Astrocyte (in vitro differentiated cells and primary cell): ENCODE measurements around the gene CTSW. TPM values are rescaled to one million over a fixed set of nuclear protein-coding genes. Genes with fewer than 3 reads are reported as not detected.

Experiments
- DNase-seq: peaks from one replicate; pipeline ENCODE4 v3.0.0-alpha.2; 2010; ENCODE audit warnings: low read depth
- FAIRE-seq: peaks from 2 replicates; lab custom pipeline; 2011; peaks lifted over from hg19 to GRCh38; lab: Jason Lieb, UNC
- H2AFZ ChIP-seq: 2 replicates; pipeline ENCODE4 v1.6.0; 2012; ENCODE audit warnings: low read depth, low read length, inconsistent platforms
- H3K27ac ChIP-seq: 2 replicates; pipeline ENCODE4 v1.5.1; 2011; ENCODE audit warnings: low read depth, low read length, inconsistent platforms
- H3K27me3 ChIP-seq: 2 replicates; pipeline ENCODE4 v1.6.0; 2011; ENCODE audit warnings: low read length, inconsistent platforms; ENCODE audit not compliant: insufficient read depth
- H3K36me3 ChIP-seq: 2 replicates; pipeline ENCODE4 v1.5.1; 2011; ENCODE audit warnings: low read length, inconsistent platforms; ENCODE audit not compliant: insufficient read depth
- H3K4me1 ChIP-seq: 2 replicates; pipeline ENCODE4 v1.5.1; 2011; ENCODE audit warnings: low read length, inconsistent platforms; ENCODE audit not compliant: insufficient read depth
- H3K4me2 ChIP-seq: 2 replicates; pipeline ENCODE4 v1.6.0; 2012; ENCODE audit warnings: low read length, inconsistent platforms
- H3K4me3 ChIP-seq: 2 replicates; pipeline ENCODE4 v1.5.1; 2011; ENCODE audit warnings: low read depth, mild to moderate bottlenecking, low read length, inconsistent platforms; ENCODE audit not compliant: insufficient read depth
- H3K79me2 ChIP-seq: 2 replicates; pipeline ENCODE4 v1.6.0; 2012; ENCODE audit warnings: mild to moderate bottlenecking, low read length, inconsistent platforms; ENCODE audit not compliant: insufficient read depth
- H3K9ac ChIP-seq: 2 replicates; pipeline ENCODE4 v1.6.0; 2012; ENCODE audit warnings: mild to moderate bottlenecking, low read length, inconsistent platforms
- H3K9me3 ChIP-seq: 2 replicates; pipeline ENCODE4 v1.5.1; 2012; ENCODE audit warnings: low read depth, mild to moderate bottlenecking, low read length, inconsistent platforms; ENCODE audit not compliant: insufficient read depth
- H4K20me1 ChIP-seq: 2 replicates; pipeline ENCODE4 v1.6.0; 2012; ENCODE audit warnings: low read length, inconsistent platforms; ENCODE audit not compliant: insufficient read depth
- H3K27ac Mint-ChIP-seq: one replicate; pipeline ENCODE4 v1.8.0; 2021; ENCODE audit warnings: mild to moderate bottlenecking, mixed read lengths; ENCODE audit not compliant: unreplicated experiment
- H3K27me3 Mint-ChIP-seq: one replicate; pipeline ENCODE4 v1.8.0; 2021; ENCODE audit warnings: low read depth, mixed read lengths; ENCODE audit not compliant: unreplicated experiment
- H3K36me3 Mint-ChIP-seq: one replicate; pipeline ENCODE4 v1.8.0; 2021; ENCODE audit warnings: low read depth, mixed read lengths; ENCODE audit not compliant: unreplicated experiment
- H3K4me1 Mint-ChIP-seq: one replicate; pipeline ENCODE4 v1.8.0; 2021; ENCODE audit warnings: low read depth, mixed read lengths; ENCODE audit not compliant: unreplicated experiment
- H3K4me3 Mint-ChIP-seq: one replicate; pipeline ENCODE4 v1.8.0; 2021; ENCODE audit warnings: mild to moderate bottlenecking, moderate library complexity, mixed read lengths; ENCODE audit not compliant: unreplicated experiment
- H3K9me3 Mint-ChIP-seq: one replicate; pipeline ENCODE4 v1.8.0; 2021; ENCODE audit warnings: mild to moderate bottlenecking, mixed read lengths; ENCODE audit not compliant: unreplicated experiment
- CTCF ChIP-seq: IDR thresholded peaks from 2 replicates; pipeline ENCODE4 v1.5.1; 2011; ENCODE audit warnings: low read depth, mild to moderate bottlenecking, inconsistent platforms, low read length, moderate library complexity; ENCODE audit not compliant: insufficient read depth
- EZH2 ChIP-seq: IDR thresholded peaks from 2 replicates; pipeline ENCODE4 v1.6.1; 2012; ENCODE audit warnings: mild to moderate bottlenecking, low read length, inconsistent platforms; ENCODE audit not compliant: insufficient read depth
- total RNA-seq: library from RNA; stranded (reverse); gene quantifications from 2 replicates; pipeline ENCODE4 v1.2.1, GENCODE V29; 2021

CTSW gene
- total RNA-seq, 1 donor from 2014 or later: not detected

DNA sequence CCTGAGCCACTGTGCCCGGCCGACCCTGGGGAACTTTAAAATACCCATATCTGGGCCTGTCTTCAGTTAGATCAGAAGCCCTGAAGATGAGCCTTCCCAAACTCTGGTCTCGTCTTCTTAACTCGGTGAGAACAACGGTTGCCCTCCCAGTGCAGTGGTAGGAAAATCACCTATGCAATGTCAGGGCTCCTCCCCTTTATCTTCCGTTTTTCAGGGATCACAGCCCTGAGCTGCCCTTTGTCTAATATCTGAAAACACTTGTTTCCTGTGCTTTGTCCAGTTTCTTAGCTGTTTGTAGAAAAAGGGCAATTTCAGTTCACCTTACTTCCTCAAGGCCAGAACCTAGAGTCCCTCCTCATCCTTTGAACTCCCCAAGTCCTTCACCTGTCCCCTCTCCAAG lies 49.0 kb downstream of the CTSW start:
- Mint-ChIP-seq H3K27me3 (no peaks in the 10 kb centered on the region), H3K4me1 (peaks cover 3% of the 10 kb centered on the region), H3K27ac (no peak overlapping the region), H3K4me3 (no peak overlapping the region), H3K36me3 (peaks cover 5% of the 10 kb centered on the region), H3K9me3 (peaks cover 3% of the 10 kb centered on the region)
- DNase-seq: no peak
- Histone ChIP-seq H3K4me1 (peaks cover 7% of the 10 kb centered on the region), H3K36me3 (no peaks in the 10 kb centered on the region), H3K4me3 (no peak overlapping the region), H4K20me1 (no peaks in the 10 kb centered on the region), H3K4me2 (no peak overlapping the region), H2AFZ (no peak overlapping the region), H3K79me2 (no peaks in the 10 kb centered on the region), H3K9me3 (no peaks in the 10 kb centered on the region), H3K27ac (no peak overlapping the region), H3K9ac (no peak overlapping the region), H3K27me3 (no peaks in the 10 kb centered on the region)
- no peak for FAIRE-seq
- TF ChIP-seq CTCF: no peak

DNA sequence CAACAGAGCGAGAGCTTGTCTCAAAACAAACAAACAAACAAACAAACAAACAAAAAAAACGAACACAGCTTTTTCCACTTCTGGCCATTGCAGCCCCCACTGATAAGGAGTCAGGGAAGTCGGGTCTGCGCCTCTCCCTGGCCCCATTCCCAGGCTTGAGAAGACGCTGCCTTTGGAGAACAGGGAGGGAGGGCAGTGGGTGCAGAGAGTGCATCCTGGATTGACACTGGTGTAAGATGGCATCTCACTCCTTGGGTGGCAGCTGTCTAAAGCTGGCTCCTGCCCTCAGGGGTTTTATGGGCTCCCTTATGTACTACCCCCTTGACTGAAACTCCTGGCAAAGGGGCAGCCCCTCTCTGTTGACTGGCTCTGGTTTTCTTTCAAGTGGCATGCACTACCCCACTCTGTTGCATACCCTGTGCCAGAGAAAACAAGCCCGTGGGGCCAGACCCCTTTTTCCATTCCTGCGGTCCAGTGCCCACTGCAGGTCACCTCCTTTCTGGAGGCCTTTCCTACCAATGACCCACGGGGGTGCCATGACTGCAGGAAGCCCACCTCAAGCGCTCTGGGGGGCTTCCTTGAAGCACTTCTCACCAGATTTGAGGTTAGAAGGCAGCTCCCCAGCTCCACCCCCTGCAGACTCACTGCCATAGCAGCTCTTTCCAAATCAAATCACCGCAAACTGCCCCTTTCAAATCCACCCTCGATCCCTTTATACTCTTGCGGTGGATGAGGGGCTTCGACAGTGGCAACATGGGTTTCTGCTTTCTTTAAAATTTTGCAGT lies 52.3 kb downstream of the CTSW start:
- H3K4me1 Mint-ChIP-seq: peaks cover 3% of the 10 kb centered on the region
- H3K4me2 ChIP-seq: no peak overlapping the region
- no peaks in the 10 kb centered on the region for H3K27me3 ChIP-seq
- H3K27ac ChIP-seq: no peak overlapping the region
- H3K36me3 ChIP-seq: no peaks in the 10 kb centered on the region
- no peaks in the 10 kb centered on the region for H3K9me3 ChIP-seq
- H3K4me3 ChIP-seq: no peak overlapping the region
- peaks cover 3% of the 10 kb centered on the region for H3K9me3 Mint-ChIP-seq
- FAIRE-seq (no peak), DNase-seq (no peak)
- no peaks in the 10 kb centered on the region for H4K20me1 ChIP-seq
- no peaks in the 10 kb centered on the region for H3K27me3 Mint-ChIP-seq
- H3K79me2 ChIP-seq: no peaks in the 10 kb centered on the region
- no peak overlapping the region for H2AFZ ChIP-seq
- TF ChIP-seq EZH2 (no peak), CTCF (no peak)
- H3K4me3 Mint-ChIP-seq: no peak overlapping the region
- H3K9ac ChIP-seq: no peak overlapping the region
- H3K4me1 ChIP-seq: peaks cover 7% of the 10 kb centered on the region
- H3K27ac Mint-ChIP-seq: no peak overlapping the region
- peaks cover 5% of the 10 kb centered on the region for H3K36me3 Mint-ChIP-seq

GRCh38 chr11:65932558-65932919 lies 52.9 kb downstream of the CTSW start:
- Mint-ChIP-seq H3K4me1 (peaks cover 3% of the 10 kb centered on the region), H3K36me3 (peaks cover 5% of the 10 kb centered on the region), H3K27ac (no peak overlapping the region), H3K9me3 (peaks cover 3% of the 10 kb centered on the region), H3K4me3 (no peak overlapping the region), H3K27me3 (no peaks in the 10 kb centered on the region)
- DNase-seq (no peak), FAIRE-seq (no peak)
- TF ChIP-seq CTCF (no peak), EZH2 (no peak)
- H4K20me1 ChIP-seq: no peaks in the 10 kb centered on the region
- H3K36me3 ChIP-seq: no peaks in the 10 kb centered on the region
- H2AFZ ChIP-seq: no peak overlapping the region
- no peaks in the 10 kb centered on the region for H3K79me2 ChIP-seq
- peaks cover 7% of the 10 kb centered on the region for H3K4me1 ChIP-seq
- H3K27ac ChIP-seq: no peak overlapping the region
- no peak overlapping the region for H3K4me3 ChIP-seq
- no peak overlapping the region for H3K9ac ChIP-seq
- H3K27me3 ChIP-seq: no peaks in the 10 kb centered on the region
- H3K4me2 ChIP-seq: no peak overlapping the region
- no peaks in the 10 kb centered on the region for H3K9me3 ChIP-seq
